Bronchial epithelial cell (primary cell): ENCODE data around the gene PRRC2B. TPM values are rescaled to one million over a fixed set of nuclear protein-coding genes. Genes with fewer than 3 reads are reported as not detected.

ENCODE experiments used
- DNase-seq: peaks from one replicate; pipeline ENCODE4 v3.0.0-alpha.2; 2010; ENCODE audit warnings: low read depth
- FAIRE-seq: peaks from 2 replicates; lab custom pipeline; 2011; peaks lifted over from hg19 to GRCh38; lab: Jason Lieb, UNC
- H3K27me3 ChIP-seq: 2 replicates; pipeline ENCODE4 v1.5.1; 2011; ENCODE audit warnings: low read length; ENCODE audit not compliant: control insufficient read depth, insufficient read depth
- H3K36me3 ChIP-seq: 2 replicates; pipeline ENCODE4 v1.5.1; 2011; ENCODE audit warnings: low read length; ENCODE audit not compliant: control insufficient read depth, insufficient read depth
- H3K4me3 ChIP-seq: 2 replicates; pipeline ENCODE4 v1.5.1; 2011; ENCODE audit warnings: mild to moderate bottlenecking, low read depth, low read length, control low read depth
- CTCF ChIP-seq: IDR thresholded peaks from 2 replicates; pipeline ENCODE4 v1.5.1; 2011; ENCODE audit warnings: mild to moderate bottlenecking, moderate library complexity, low read length, control low read depth, inconsistent platforms; ENCODE audit not compliant: insufficient read depth, severe bottlenecking
- total RNA-seq: library from RNA; depleted of rRNA; stranded (reverse); fragments of >200 nt; gene quantifications from 2 replicates; pipeline ENCODE4 v1.2.1, GENCODE V29; 2014

Gene PRRC2B
- total RNA-seq, 1 donor from 2014 or later, result 20.0 TPM

DNA sequence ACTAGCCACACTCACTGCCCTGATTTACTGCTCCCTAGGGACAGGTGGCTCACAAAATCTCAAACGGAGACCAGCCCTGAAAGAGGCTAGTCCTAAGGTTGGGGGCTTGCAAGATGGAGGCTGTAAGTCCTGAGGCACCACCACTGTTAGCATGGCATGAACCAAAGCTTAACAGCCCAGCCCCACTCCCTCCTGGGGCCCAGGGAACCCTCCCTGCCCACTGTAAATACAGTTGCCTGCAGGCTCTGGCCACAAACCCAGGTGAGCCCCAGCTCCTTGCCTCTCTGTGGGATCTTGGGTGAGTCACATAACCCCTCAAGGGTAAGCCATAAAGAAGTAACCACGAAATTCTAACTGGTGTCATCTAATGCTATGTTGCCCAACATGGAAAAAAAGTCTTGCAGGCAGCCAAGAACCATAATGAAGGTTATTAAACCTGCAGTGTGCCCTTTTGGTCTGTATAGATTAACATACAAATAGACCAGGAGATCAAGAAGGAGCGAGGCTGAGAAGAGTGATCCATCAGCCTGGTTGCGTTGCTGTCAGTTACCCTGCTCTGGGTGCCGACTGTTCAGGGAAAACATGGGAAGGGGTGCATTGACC lies 107.2 kb downstream of the PRRC2B start:
- H3K4me3 ChIP-seq, result no peak overlapping the region
- H3K36me3 ChIP-seq, result peaks cover 18% of the 10 kb centered on the region
- H3K27me3 ChIP-seq, result no peaks in the 10 kb centered on the region
- FAIRE-seq, result no peak
- no peak for TF ChIP-seq CTCF
- DNase-seq, result peak; percentile 73

DNA sequence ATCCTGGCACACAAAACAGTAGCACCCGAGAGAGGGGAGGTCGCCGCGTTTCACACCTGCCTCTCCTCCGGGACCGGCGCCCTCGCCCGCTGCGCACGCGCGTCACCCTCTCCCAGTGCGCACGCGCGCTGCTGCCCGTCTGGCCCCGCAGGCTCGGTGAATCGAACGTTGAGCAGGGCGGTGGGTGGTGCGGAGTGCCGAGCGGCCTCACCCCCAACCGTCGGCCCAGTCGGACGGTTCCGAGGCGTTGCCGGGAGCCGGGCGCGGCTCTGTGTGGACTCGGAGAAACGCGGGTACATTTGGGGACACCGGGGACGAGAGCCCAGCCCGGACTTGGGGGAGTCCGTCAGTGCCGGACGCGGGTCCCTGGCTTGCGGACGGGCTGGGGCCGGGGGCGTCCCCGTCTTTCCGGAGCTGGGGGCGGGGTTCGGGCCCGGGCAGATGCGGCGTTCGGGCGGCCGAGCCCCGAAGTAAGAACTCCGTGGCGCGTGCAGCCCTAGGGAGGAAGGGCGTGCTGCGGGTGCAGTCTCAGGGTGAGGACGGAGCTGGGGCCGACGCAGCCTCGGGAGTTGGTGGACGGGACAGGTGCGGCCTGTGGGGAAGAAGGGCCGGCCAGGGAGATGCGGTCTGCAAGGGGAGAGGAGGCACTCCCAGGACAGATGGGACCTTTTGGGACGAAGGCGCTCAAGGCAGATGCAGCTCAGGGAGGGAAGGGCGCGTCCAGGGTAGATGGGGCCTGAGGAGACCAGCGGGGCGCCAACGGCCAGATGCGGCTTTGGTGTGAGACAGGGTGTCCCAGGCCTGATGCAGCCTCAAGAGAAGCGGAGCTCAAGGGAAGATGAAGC lies 109.1 kb downstream of the PRRC2B start, which contains the start of gene POMT1:
Gene POMT1 (plus strand): TSS at position 138 of the 845 bp plus-strand sequence. CDS start 1,301 bp downstream, outside the sequence.
- TF ChIP-seq CTCF, result no peak
- Histone ChIP-seq H3K27me3 (no peaks in the 10 kb centered on the region), H3K4me3 (peak within 1 kb of the TSS; percentile 84), H3K36me3 (peaks cover 10% of the 10 kb centered on the region)
- DNase-seq, result peak; percentile 60
- no peak for FAIRE-seq

GRCh38 chr9:131503626-131504465 lies 110.0 kb downstream of the PRRC2B start:
- Histone ChIP-seq H3K36me3 (peaks cover 10% of the 10 kb centered on the region), H3K4me3 (peak overlapping the region; percentile 84), H3K27me3 (no peaks in the 10 kb centered on the region)
- peak; percentile 14 for TF ChIP-seq CTCF
- DNase-seq (peak; percentile 60), FAIRE-seq (no peak)

DNA sequence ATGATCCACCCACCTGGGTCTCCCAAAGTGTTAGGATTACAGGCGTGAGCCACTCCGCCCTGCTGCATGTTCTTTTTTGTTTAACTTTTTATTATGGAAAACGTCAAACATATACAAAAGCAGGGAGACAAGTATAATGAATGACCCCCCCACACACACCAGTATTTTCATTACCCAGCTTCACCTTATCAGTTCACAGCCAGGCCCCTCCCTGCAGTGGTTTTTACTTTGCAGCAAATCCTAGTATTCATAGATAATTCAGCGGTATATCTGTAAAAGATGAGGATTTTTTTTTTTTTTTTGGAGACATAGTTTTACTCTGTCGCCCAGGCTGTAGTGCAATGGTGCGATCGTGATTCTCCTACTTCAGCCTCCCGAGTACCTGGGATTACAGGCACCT lies 111.1 kb downstream of the PRRC2B start:
- Histone ChIP-seq H3K36me3 (peaks cover 9% of the 10 kb centered on the region), H3K27me3 (no peaks in the 10 kb centered on the region), H3K4me3 (no peak overlapping the region)
- no peak for TF ChIP-seq CTCF
- DNase-seq (no peak), FAIRE-seq (no peak)

DNA sequence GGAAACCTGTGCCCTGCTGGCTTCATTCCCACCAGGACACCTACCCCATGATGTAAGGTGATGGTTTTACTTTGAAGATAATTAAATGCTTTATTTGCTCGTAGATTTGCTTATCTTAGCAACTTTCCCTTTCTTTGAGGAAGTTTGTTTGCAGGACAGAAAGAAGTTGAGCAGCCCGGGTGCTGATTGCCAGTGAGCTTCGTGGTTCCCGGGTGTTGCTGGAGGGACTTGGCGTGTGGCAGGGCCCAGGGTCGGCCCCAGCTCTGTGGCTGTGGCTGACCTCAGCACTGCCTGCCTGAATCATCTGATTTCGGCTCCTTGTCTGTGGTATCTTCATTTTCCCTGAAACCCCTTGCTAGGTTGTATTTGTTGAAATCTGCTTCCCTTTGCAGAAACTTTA lies 117.5 kb downstream of the PRRC2B start:
- no peak for DNase-seq
- H3K4me3 ChIP-seq, result no peak overlapping the region
- no peaks in the 10 kb centered on the region for H3K27me3 ChIP-seq
- no peak for FAIRE-seq
- peaks cover 30% of the 10 kb centered on the region for H3K36me3 ChIP-seq
- no peak for TF ChIP-seq CTCF
